22Rv1 (cell line): ENCODE data around the gene NLRP6.

Source experiments
- H3K27ac ChIP-seq: fragments of 450-650 bp; 2 replicates; pipeline ENCODE4 v1.5.1; 2017
- CTCF ChIP-seq: fragments of 450-650 bp; IDR thresholded peaks from 2 replicates; pipeline ENCODE4 v1.5.1; 2017; ENCODE audit warnings: mild to moderate bottlenecking
- ZFX ChIP-seq: fragments of 450-650 bp; IDR thresholded peaks from 2 replicates; pipeline ENCODE4 v1.6.1; 2017; ENCODE audit warnings: antibody characterized with exemption, borderline replicate concordance

NLRP6 gene

GRCh38 chr11:256952-257737 is 21.1 kb upstream of the NLRP6 start:
- no peak overlapping the region for H3K27ac ChIP-seq
- TF ChIP-seq CTCF (no peak), ZFX (no peak)

- TF ChIP-seq CTCF = peak; percentile 17; the same call in 1 of the 2 replicates
- no peak for TF ChIP-seq ZFX
- H3K27ac ChIP-seq = no peak overlapping the region
These were observed 20.3 kb upstream of the NLRP6 start for GRCh38 chr11:257766-258493.

- no peak overlapping the region for H3K27ac ChIP-seq
- TF ChIP-seq CTCF = no peak
These were observed 18.8 kb upstream of the NLRP6 start for GRCh38 chr11:259413-259812.

- H3K27ac ChIP-seq = no peak overlapping the region
- no peak for TF ChIP-seq ZFX
- TF ChIP-seq CTCF = no peak
These were observed 16.6 kb upstream of the NLRP6 start for GRCh38 chr11:261624-262023.

- no peak for TF ChIP-seq ZFX
- no peak for TF ChIP-seq CTCF
- H3K27ac ChIP-seq = no peak overlapping the region; the same call in 1 of the 2 replicates
These were observed 11.3 kb upstream of the NLRP6 start for GRCh38 chr11:266676-267439.

GRCh38 chr11:267491-267994 is 10.7 kb upstream of the NLRP6 start:
- TF ChIP-seq ZFX (no peak), CTCF (no peak)
- H3K27ac ChIP-seq = peak overlapping the region; percentile 73
